IMR-90 (cell line): Measurements from ENCODE around the gene CLPSL2.

Experiments
- BHLHE40 ChIP-seq: fragments of 150-350 bp; IDR thresholded peaks from 2 replicates; pipeline ENCODE4 v1.6.1; 2016; ENCODE audit warnings: mild to moderate bottlenecking, low read depth, low read length
- CEBPB ChIP-seq: IDR thresholded peaks from 2 replicates; pipeline ENCODE4 v1.6.1; 2012; ENCODE audit warnings: low read depth, low read length, improper control_type of control experiment
- CTCF ChIP-seq: conservative IDR thresholded peaks from 2 replicates; pipeline ENCODE4 v1.5.1; 2012; ENCODE audit warnings: mild to moderate bottlenecking, low read depth, low read length, improper control_type of control experiment
- ELK1 ChIP-seq: fragments of 150-350 bp; IDR thresholded peaks from 2 replicates; pipeline ENCODE4 v1.6.1; 2016; ENCODE audit warnings: low read depth, mild to moderate bottlenecking, low read length, moderate library complexity, borderline replicate concordance
- FOS ChIP-seq: fragments of 150-350 bp; IDR thresholded peaks from 2 replicates; pipeline ENCODE4 v1.6.1; 2016; ENCODE audit warnings: low read depth, low read length
- MAFK ChIP-seq: IDR thresholded peaks from 2 replicates; pipeline ENCODE4 v1.6.1; 2012; ENCODE audit warnings: low read depth, low read length, improper control_type of control experiment
- MAZ ChIP-seq: IDR thresholded peaks from 2 replicates; pipeline ENCODE4 v1.6.1; 2012; ENCODE audit warnings: low read depth, mild to moderate bottlenecking, low read length, improper control_type of control experiment, moderate library complexity, borderline replicate concordance
- MXI1 ChIP-seq: IDR thresholded peaks from 2 replicates; pipeline ENCODE4 v1.6.1; 2012; ENCODE audit warnings: low read depth, mild to moderate bottlenecking, low read length, moderate library complexity, borderline replicate concordance
- NFE2L2 ChIP-seq: fragments of 150-350 bp; IDR thresholded peaks from 2 replicates; pipeline ENCODE4 v1.6.1; 2016; ENCODE audit warnings: low read depth, mild to moderate bottlenecking, low read length
- POLR2A ChIP-seq: IDR thresholded peaks from 2 replicates; pipeline ENCODE4 v1.6.1; 2012; ENCODE audit warnings: mild to moderate bottlenecking, low read depth, low read length
- RAD21 ChIP-seq: IDR thresholded peaks from 2 replicates; pipeline ENCODE4 v1.6.1; 2012; ENCODE audit warnings: low read length, improper control_type of control experiment
- RCOR1 ChIP-seq: IDR thresholded peaks from 2 replicates; pipeline ENCODE4 v1.6.1; 2012; ENCODE audit warnings: mild to moderate bottlenecking, low read length, improper control_type of control experiment; ENCODE audit not compliant: insufficient replicate concordance
- RFX5 ChIP-seq: IDR thresholded peaks from 2 replicates; pipeline ENCODE4 v1.8.0; 2012; ENCODE audit warnings: low read depth, mild to moderate bottlenecking, low read length, moderate library complexity
- USF2 ChIP-seq: fragments of 150-350 bp; IDR thresholded peaks from 2 replicates; pipeline ENCODE4 v1.6.1; 2017; ENCODE audit warnings: mild to moderate bottlenecking, antibody characterized with exemption, low read length, low read depth

- TF ChIP-seq POLR2A, result no peak
- TF ChIP-seq CTCF, result no peak
- TF ChIP-seq RAD21, result no peak
- TF ChIP-seq CEBPB, result no peak
- TF ChIP-seq MAZ, result no peak
- no peak for TF ChIP-seq BHLHE40
- no peak for TF ChIP-seq MXI1
- TF ChIP-seq FOS, result no peak
- TF ChIP-seq NFE2L2, result no peak
- TF ChIP-seq ELK1, result no peak
- TF ChIP-seq RCOR1, result no peak
- TF ChIP-seq RFX5, result no peak
- no peak for TF ChIP-seq USF2
- no peak for TF ChIP-seq MAFK
Observed at GRCh38 chr6:35784200-35784599, 7.8 kb downstream of the CLPSL2 start.
